Measurements from ENCODE around the gene SEMA5A.

The SEMA5A gene

GRCh38 chr5:9188956-9189355 is 356.9 kb downstream of the SEMA5A start:
- no peak for DNase-seq
- Histone ChIP-seq H3K4me3 (ENCODE audit: low read depth, low read length) (no peak overlapping the region), H3K27me3 (no peaks in the 10 kb centered on the region), H3K36me3 (no peaks in the 10 kb centered on the region), H3K9me3 (no peaks in the 10 kb centered on the region; the same call in 1 of the 2 replicates), H3K4me1 (no peaks in the 10 kb centered on the region)
- no peak for TF ChIP-seq CTCF (IDR thresholded peaks at IDR 0.05; ENCODE audit: low read depth, low read length)

GRCh38 chr5:9188131-9188530 is 357.7 kb downstream of the SEMA5A start:
- no peaks in the 10 kb centered on the region for H3K36me3 ChIP-seq
- no peaks in the 10 kb centered on the region for H3K4me1 ChIP-seq
- DNase-seq, result no peak
- no peak overlapping the region for H3K4me3 ChIP-seq (ENCODE audit: low read depth, low read length)
- no peak for TF ChIP-seq CTCF (IDR thresholded peaks at IDR 0.05; ENCODE audit: low read depth, low read length)
- no peaks in the 10 kb centered on the region; the same call in 1 of the 2 replicates for H3K9me3 ChIP-seq
- H3K27me3 ChIP-seq, result no peaks in the 10 kb centered on the region

GRCh38 chr5:9187614-9188013 is 358.3 kb downstream of the SEMA5A start:
- TF ChIP-seq CTCF (IDR thresholded peaks at IDR 0.05; ENCODE audit: low read depth, low read length), result no peak
- no peaks in the 10 kb centered on the region for H3K27me3 ChIP-seq
- no peak for DNase-seq

GRCh38 chr5:9186069-9186468 is 359.8 kb downstream of the SEMA5A start:
- Histone ChIP-seq H3K4me1 (no peaks in the 10 kb centered on the region), H3K36me3 (no peaks in the 10 kb centered on the region), H3K4me3 (ENCODE audit: low read depth, low read length) (no peak overlapping the region), H3K27me3 (no peaks in the 10 kb centered on the region), H3K9me3 (no peaks in the 10 kb centered on the region; the same call in 1 of the 2 replicates)
- no peak for TF ChIP-seq CTCF (IDR thresholded peaks at IDR 0.05; ENCODE audit: low read depth, low read length)
- no peak for DNase-seq

More at GRCh38 chr5:9187614-9188013, 358.3 kb downstream of the SEMA5A start:
- H3K4me3 ChIP-seq (ENCODE audit: low read depth, low read length), result no peak overlapping the region
- no peaks in the 10 kb centered on the region; the same call in 1 of the 2 replicates for H3K9me3 ChIP-seq
- H3K36me3 ChIP-seq, result no peaks in the 10 kb centered on the region
- H3K4me1 ChIP-seq, result no peaks in the 10 kb centered on the region

- TF ChIP-seq CTCF (IDR thresholded peaks at IDR 0.05; ENCODE audit: low read depth, low read length), result no peak
- Histone ChIP-seq H3K9me3 (no peaks in the 10 kb centered on the region), H3K36me3 (no peaks in the 10 kb centered on the region), H3K4me3 (ENCODE audit: low read depth, low read length) (no peak overlapping the region), H3K4me1 (no peaks in the 10 kb centered on the region), H3K27me3 (no peaks in the 10 kb centered on the region)
- DNase-seq, result no peak
Observed at GRCh38 chr5:9183992-9184391, 361.9 kb downstream of the SEMA5A start.

GRCh38 chr5:9182899-9183695 is 362.8 kb downstream of the SEMA5A start:
- Histone ChIP-seq H3K27me3 (no peaks in the 10 kb centered on the region), H3K4me1 (no peaks in the 10 kb centered on the region), H3K36me3 (no peaks in the 10 kb centered on the region), H3K4me3 (ENCODE audit: low read depth, low read length) (no peak overlapping the region), H3K9me3 (no peaks in the 10 kb centered on the region)
- TF ChIP-seq CTCF (IDR thresholded peaks at IDR 0.05; ENCODE audit: low read depth, low read length), result no peak
- no peak for DNase-seq
